ENCODE measurements around the gene GPR68. TPM values are rescaled to one million over a fixed set of nuclear protein-coding genes. Genes with fewer than 3 reads are reported as not detected.

GPR68 gene
- total and polyA plus RNA-seq, 8 donors = 0.09 to 0.90 (median 0.23) TPM; not detected in 1

DNA sequence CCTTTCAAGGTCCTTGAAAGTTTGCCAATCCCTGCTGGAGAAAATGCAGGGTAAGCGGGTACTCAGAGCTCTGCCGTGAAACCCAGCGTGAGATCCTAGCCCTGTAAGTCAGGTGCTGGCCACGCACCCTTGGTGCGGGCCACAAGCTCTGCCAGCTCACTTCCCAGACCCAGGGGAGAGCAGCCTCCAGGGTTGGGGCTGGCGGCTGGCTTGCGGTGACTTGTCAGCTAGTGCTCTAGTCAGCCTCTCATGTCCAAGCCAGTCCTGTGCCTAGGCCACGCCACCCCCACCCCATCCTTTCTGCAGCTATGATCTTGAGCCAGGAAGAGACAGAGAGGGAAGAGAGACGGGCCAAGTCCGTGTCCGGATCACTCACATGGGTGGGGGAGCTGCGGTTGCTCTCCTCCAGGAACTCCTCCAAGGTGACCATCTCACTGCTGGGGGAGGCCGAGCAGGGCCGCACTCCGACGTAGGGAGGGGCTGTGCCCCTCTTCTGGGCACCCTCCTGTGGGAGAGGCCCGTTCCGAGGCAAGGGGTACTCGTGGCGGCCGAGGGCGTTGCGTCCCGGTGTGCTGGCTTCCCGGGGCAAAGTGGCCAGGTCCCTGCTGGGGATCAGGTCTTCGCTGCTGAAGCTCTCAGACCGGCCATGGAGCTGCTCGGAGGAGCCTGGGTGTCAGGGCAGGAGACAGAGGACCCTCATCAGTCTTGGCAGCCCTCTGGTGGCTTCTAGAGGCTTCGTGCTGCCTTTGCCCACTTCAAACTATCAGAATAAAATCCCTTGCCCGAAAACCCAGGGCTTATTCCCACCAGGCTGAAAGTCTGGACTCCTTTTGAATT lies 33.3 kb upstream of the GPR68 start:
- ATAC-seq (no peak), DNase-seq (peak in 1 of 6 donors; percentile 65), FAIRE-seq (no peak)
- intact Hi-C loops (cut with DNase I) = loop anchor here in 1 of 3 donors (10.0 kb wide), 1 partner anchor 93 kb away; no protein-coding TSS in a partner anchor
- H3K27ac ChIP-seq = no peak overlapping the region
- no peak overlapping the region for H3K4me3 ChIP-seq
- H3K27me3 ChIP-seq = no peaks in the 10 kb centered on the region
- H3K9me3 ChIP-seq = no peaks in the 10 kb centered on the region
- TF ChIP-seq, protein P1, sequence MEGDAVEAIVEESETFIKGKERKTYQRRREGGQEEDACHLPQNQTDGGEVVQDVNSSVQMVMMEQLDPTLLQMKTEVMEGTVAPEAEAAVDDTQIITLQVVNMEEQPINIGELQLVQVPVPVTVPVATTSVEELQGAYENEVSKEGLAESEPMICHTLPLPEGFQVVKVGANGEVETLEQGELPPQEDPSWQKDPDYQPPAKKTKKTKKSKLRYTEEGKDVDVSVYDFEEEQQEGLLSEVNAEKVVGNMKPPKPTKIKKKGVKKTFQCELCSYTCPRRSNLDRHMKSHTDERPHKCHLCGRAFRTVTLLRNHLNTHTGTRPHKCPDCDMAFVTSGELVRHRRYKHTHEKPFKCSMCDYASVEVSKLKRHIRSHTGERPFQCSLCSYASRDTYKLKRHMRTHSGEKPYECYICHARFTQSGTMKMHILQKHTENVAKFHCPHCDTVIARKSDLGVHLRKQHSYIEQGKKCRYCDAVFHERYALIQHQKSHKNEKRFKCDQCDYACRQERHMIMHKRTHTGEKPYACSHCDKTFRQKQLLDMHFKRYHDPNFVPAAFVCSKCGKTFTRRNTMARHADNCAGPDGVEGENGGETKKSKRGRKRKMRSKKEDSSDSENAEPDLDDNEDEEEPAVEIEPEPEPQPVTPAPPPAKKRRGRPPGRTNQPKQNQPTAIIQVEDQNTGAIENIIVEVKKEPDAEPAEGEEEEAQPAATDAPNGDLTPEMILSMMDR (IDR thresholded peaks at IDR 0.05) = no peak
- no peaks in the 10 kb centered on the region for H3K4me1 ChIP-seq
- 92 to 94% methylated on average over 29 to 30 of the region's 30 CpGs for WGBS, 2 donors
- H3K36me3 ChIP-seq = peaks cover 0 to 41% (median 7%) of the 10 kb centered on the region in 3 donors

DNA sequence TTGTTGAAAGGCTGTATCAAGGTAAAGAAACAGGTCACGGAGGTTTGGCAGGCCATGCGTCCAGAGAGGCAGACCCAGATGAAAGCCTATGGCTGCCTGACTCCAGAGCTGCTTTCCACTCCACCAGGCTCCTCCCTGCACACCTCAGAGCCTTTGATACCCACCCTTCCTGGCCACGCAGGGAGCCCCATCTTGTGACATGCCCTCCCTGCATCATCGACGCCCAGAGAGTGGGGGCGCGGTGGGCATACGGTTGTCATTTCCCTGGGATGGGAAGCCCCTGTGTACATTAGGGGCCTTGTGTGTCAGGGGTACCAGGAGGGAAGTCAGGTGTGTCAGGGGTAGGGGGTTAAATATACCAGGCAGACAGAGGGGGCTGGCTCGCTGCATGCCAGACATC lies 30.3 kb upstream of the GPR68 start:
- 92 to 95% methylated on average over 9 of the region's 9 CpGs for WGBS, 2 donors
- Histone ChIP-seq H3K4me3 (no peak overlapping the region), H3K36me3 (peaks cover 0 to 41% (median 0%) of the 10 kb centered on the region in 3 donors), H3K27me3 (no peaks in the 10 kb centered on the region), H3K27ac (no peak overlapping the region), H3K4me1 (no peaks in the 10 kb centered on the region), H3K9me3 (no peaks in the 10 kb centered on the region)
- TF ChIP-seq, protein P1 (IDR thresholded peaks at IDR 0.05) = no peak
- DNase-seq = peak in 1 of 6 donors; percentile 31
- intact Hi-C loops (cut with DNase I) = loop anchor here in 1 of 3 donors (10.0 kb wide), 1 partner anchor 90 kb away; no protein-coding TSS in a partner anchor
- FAIRE-seq = no peak
- no peak for ATAC-seq

DNA sequence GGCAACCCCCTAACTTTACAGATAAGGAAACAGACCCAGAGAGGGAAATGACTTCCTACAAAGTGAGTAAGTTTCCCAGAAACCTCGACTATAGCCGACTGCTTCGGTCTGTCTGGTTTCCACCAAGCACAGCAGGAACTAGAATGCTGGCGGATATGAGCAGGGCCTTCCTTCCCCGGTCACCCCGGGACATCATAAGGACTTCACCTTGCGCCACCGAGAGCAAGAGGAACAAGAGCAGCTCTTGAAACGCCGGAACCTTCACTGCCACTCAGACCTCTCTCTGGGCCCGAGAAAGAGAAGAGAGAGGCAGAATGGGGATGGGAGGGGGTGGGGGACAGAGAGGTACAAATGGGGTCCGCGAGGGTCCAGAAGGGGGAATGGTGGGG lies 29.4 kb upstream of the GPR68 start:
- H3K27ac ChIP-seq = no peak overlapping the region
- no peak for ATAC-seq
- intact Hi-C loops (cut with DNase I) = loop anchor here in 1 of 3 donors (10.0 kb wide), 1 partner anchor 89 kb away; no protein-coding TSS in a partner anchor
- no peak overlapping the region for H3K4me3 ChIP-seq
- H3K4me1 ChIP-seq = no peaks in the 10 kb centered on the region
- DNase-seq = no peak
- no peaks in the 10 kb centered on the region for H3K27me3 ChIP-seq
- no peaks in the 10 kb centered on the region for H3K9me3 ChIP-seq
- 89 to 96% methylated on average over 13 of the region's 13 CpGs for WGBS, 2 donors
- FAIRE-seq = no peak
- TF ChIP-seq, protein P1 (IDR thresholded peaks at IDR 0.05) = no peak
- peaks cover 0 to 41% (median 0%) of the 10 kb centered on the region in 3 donors for H3K36me3 ChIP-seq

DNA sequence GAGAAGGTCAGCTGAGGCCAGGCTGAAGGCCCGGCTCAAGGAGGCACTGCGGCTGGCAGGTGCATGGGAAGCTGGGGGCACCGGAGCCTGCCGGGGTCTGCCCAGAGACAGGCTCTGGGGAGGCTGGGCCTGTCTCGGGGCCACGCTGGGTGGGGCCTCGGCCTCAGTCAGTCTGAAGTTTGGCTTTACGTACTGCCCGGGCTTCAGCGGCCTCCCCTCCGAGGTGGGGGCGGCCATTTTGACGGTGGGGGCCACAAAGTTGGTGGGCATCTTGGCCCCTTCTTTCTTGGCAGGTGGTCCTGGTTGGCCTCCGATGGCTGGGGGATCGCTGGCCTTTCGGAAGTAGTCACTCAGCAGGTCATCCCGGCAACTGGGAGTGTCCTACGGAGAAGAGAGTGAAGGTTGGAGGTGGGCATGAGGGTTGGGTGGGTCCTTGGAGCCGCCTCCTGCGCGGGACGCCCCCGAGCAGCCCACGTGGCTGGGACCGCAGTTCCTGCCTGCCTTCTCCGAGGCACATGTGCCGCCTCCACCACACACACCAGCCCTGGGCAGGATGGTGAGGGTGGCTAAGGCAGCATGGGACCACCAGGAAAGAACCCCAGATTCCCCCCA lies 28.9 kb upstream of the GPR68 start:
- TF ChIP-seq, protein P1 (IDR thresholded peaks at IDR 0.05) = no peak
- 95 to 96% methylated on average over 26 to 27 of the region's 27 CpGs for WGBS, 2 donors
- DNase-seq (peak in 1 of 6 donors; percentile 61), ATAC-seq (no peak), FAIRE-seq (no peak)
- Histone ChIP-seq H3K4me3 (no peak overlapping the region), H3K4me1 (no peaks in the 10 kb centered on the region), H3K36me3 (peaks cover 0 to 40% (median 0%) of the 10 kb centered on the region in 3 donors), H3K27ac (no peak overlapping the region), H3K9me3 (no peaks in the 10 kb centered on the region), H3K27me3 (no peaks in the 10 kb centered on the region)
- intact Hi-C loops (cut with DNase I) = loop anchor here in 1 of 3 donors (10.0 kb wide), 1 partner anchor 89 kb away; no protein-coding TSS in a partner anchor
